G401.6 (cell line): Measurements from ENCODE around the gene MYO15B.

ENCODE experiments used
- FAIRE-seq: peaks from 2 replicates; lab custom pipeline; 2012; peaks lifted over from hg19 to GRCh38; lab: Jason Lieb, UNC

Gene MYO15B

GRCh38 chr17:75604034-75604695 lies 16.6 kb downstream of the MYO15B start:
- FAIRE-seq = no peak

GRCh38 chr17:75605790-75606189 lies 18.2 kb downstream of the MYO15B start:
- no peak for FAIRE-seq

GRCh38 chr17:75607086-75607485 lies 19.5 kb downstream of the MYO15B start:
- FAIRE-seq = no peak

GRCh38 chr17:75610103-75610984 lies 22.7 kb downstream of the MYO15B start:
- no peak for FAIRE-seq

GRCh38 chr17:75611851-75612429 lies 24.3 kb downstream of the MYO15B start:
- FAIRE-seq = no peak

GRCh38 chr17:75612906-75613626 lies 25.5 kb downstream of the MYO15B start:
- no peak for FAIRE-seq

- FAIRE-seq = no peak
Observed at GRCh38 chr17:75614006-75614405, 26.4 kb downstream of the MYO15B start.

- no peak for FAIRE-seq
Observed at GRCh38 chr17:75614556-75615270, 27.1 kb downstream of the MYO15B start.

GRCh38 chr17:75615301-75615700 lies 27.7 kb downstream of the MYO15B start:
- no peak for FAIRE-seq

- FAIRE-seq = no peak
Observed at GRCh38 chr17:75616521-75617122, 29.0 kb downstream of the MYO15B start.

GRCh38 chr17:75617218-75617617 lies 29.6 kb downstream of the MYO15B start:
- FAIRE-seq = no peak

GRCh38 chr17:75617675-75618074 lies 30.1 kb downstream of the MYO15B start:
- FAIRE-seq = no peak

GRCh38 chr17:75619506-75620431 lies 32.2 kb downstream of the MYO15B start:
- no peak for FAIRE-seq

- no peak for FAIRE-seq
Observed at GRCh38 chr17:75621489-75621888, 33.9 kb downstream of the MYO15B start.

- FAIRE-seq = no peak
Observed at GRCh38 chr17:75622076-75622475, 34.5 kb downstream of the MYO15B start.

- no peak for FAIRE-seq
Observed at GRCh38 chr17:75622771-75623273, 35.2 kb downstream of the MYO15B start.

- no peak for FAIRE-seq
Observed at GRCh38 chr17:75623386-75623785, 35.8 kb downstream of the MYO15B start.

GRCh38 chr17:75624021-75624420 lies 36.4 kb downstream of the MYO15B start:
- FAIRE-seq = no peak

GRCh38 chr17:75624714-75625345 lies 37.2 kb downstream of the MYO15B start:
- no peak for FAIRE-seq
